Measurements from ENCODE around the gene IGHMBP2.

DNA sequence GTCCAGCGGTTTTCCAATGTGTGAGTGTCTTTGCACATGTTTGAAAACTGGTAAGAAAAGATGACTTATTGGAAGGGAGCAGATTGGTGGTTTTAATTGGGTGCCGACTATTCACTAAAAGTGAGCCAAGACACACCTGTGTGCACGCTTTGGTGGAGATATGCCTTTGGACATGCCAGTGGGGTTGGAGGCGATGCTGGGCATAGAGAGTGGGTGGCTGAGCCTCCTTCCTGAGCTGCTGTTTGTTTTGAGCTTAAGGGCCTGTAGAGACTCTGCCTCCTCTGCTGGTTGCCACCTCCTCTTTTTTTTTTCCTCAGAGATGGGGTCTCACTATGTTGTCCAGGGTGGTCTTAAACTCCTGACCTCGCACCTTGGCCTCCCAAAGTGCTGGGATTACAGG, 9.5 kb downstream of the IGHMBP2 start:
- TF ChIP-seq, protein P1, sequence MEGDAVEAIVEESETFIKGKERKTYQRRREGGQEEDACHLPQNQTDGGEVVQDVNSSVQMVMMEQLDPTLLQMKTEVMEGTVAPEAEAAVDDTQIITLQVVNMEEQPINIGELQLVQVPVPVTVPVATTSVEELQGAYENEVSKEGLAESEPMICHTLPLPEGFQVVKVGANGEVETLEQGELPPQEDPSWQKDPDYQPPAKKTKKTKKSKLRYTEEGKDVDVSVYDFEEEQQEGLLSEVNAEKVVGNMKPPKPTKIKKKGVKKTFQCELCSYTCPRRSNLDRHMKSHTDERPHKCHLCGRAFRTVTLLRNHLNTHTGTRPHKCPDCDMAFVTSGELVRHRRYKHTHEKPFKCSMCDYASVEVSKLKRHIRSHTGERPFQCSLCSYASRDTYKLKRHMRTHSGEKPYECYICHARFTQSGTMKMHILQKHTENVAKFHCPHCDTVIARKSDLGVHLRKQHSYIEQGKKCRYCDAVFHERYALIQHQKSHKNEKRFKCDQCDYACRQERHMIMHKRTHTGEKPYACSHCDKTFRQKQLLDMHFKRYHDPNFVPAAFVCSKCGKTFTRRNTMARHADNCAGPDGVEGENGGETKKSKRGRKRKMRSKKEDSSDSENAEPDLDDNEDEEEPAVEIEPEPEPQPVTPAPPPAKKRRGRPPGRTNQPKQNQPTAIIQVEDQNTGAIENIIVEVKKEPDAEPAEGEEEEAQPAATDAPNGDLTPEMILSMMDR (conservative IDR thresholded peaks at IDR 0.05), result no peak
- no peak for TF ChIP-seq ZFX (IDR thresholded peaks at IDR 0.05)

Measured in C4-2B (cell line).